Smooth muscle cell of the brain vasculature (primary cell): ENCODE results near the gene IER2.
"Not testable (repeated sequence)": the region's sequence is repeated elsewhere in the genome, so short reads cannot be mapped to it uniquely, and the experiment has no call there.

Experiments used
- DNase-seq: peaks from one replicate; pipeline ENCODE4 v3.0.0-alpha.2; 2012; ENCODE audit warnings: low read depth, low spot score

IER2 gene

GRCh38 chr19:13163609-13164342 is 13.6 kb downstream of the IER2 start:
- DNase-seq: no peak

- no peak for DNase-seq
Observed at GRCh38 chr19:13164343-13165161, 14.3 kb downstream of the IER2 start.

- DNase-seq: no peak
Observed at GRCh38 chr19:13165162-13165997, 15.2 kb downstream of the IER2 start.

GRCh38 chr19:13166151-13166550 is 15.9 kb downstream of the IER2 start:
- not testable (repeated sequence) for DNase-seq

- no peak for DNase-seq
Observed at GRCh38 chr19:13169769-13170168, 19.6 kb downstream of the IER2 start.

- no peak for DNase-seq
Observed at GRCh38 chr19:13171146-13171545, 20.9 kb downstream of the IER2 start.

- no peak for DNase-seq
Observed at GRCh38 chr19:13172346-13173138, 22.3 kb downstream of the IER2 start.

- DNase-seq: no peak
Observed at GRCh38 chr19:13173139-13173737, 23.0 kb downstream of the IER2 start.

GRCh38 chr19:13176345-13176744 is 26.1 kb downstream of the IER2 start:
- DNase-seq: no peak

GRCh38 chr19:13177584-13177983 is 27.4 kb downstream of the IER2 start:
- not testable (repeated sequence) for DNase-seq

- not testable (repeated sequence) for DNase-seq
Observed at GRCh38 chr19:13178291-13178690, 28.1 kb downstream of the IER2 start.

GRCh38 chr19:13181747-13182388 is 31.7 kb downstream of the IER2 start:
- no peak for DNase-seq

GRCh38 chr19:13184926-13185325 is 34.7 kb downstream of the IER2 start:
- DNase-seq: not testable (repeated sequence)

- DNase-seq: not testable (repeated sequence)
Observed at GRCh38 chr19:13185763-13186657, 35.8 kb downstream of the IER2 start.

- not testable (repeated sequence) for DNase-seq
Observed at GRCh38 chr19:13186688-13187087, 36.5 kb downstream of the IER2 start.

- DNase-seq: no peak
Observed at GRCh38 chr19:13187419-13187818, 37.2 kb downstream of the IER2 start.

GRCh38 chr19:13189600-13189999 is 39.4 kb downstream of the IER2 start:
- DNase-seq: no peak

- no peak for DNase-seq
Observed at GRCh38 chr19:13190781-13191540, 40.8 kb downstream of the IER2 start.
